HepG2 (cell line): ENCODE data around the gene KCTD19. TPM values are rescaled to one million over a fixed set of nuclear protein-coding genes. Genes with fewer than 3 reads are reported as not detected.

Experiments used
- GLI4 ChIP-seq: sonication (generic); formaldehyde crosslinking; IDR thresholded peaks from 2 replicates; pipeline ENCODE4 v1.5.1; 2020; ENCODE audit warnings: missing genetic modification reagents, mild to moderate bottlenecking, moderate library complexity, borderline replicate concordance
- IKZF1 ChIP-seq: fragments of 450-650 bp; IDR thresholded peaks from 2 replicates; pipeline ENCODE4 v1.7.1; 2016
- PRMT3 ChIP-seq: sonication (generic); formaldehyde crosslinking; IDR thresholded peaks from 2 replicates; pipeline ENCODE4 v1.8.1; 2022; ENCODE audit warnings: low read depth, mild to moderate bottlenecking, moderate library complexity, missing genetic modification reagents, borderline replicate concordance
- ZBTB3 ChIP-seq: sonication (generic); formaldehyde crosslinking; IDR thresholded peaks from 2 replicates; pipeline ENCODE4 v1.4.0; 2020; ENCODE audit warnings: low read depth, mild to moderate bottlenecking, moderate library complexity, missing genetic modification reagents, borderline replicate concordance
- ZMYM3 ChIP-seq: sonication (generic); formaldehyde crosslinking; IDR thresholded peaks from 2 replicates; pipeline ENCODE4 v1.5.1; 2020; ENCODE audit warnings: mild to moderate bottlenecking, missing genetic modification reagents
- ZNF224 ChIP-seq: sonication (generic); formaldehyde crosslinking; IDR thresholded peaks from 2 replicates; pipeline ENCODE4 v1.5.0; 2020; ENCODE audit warnings: mild to moderate bottlenecking, missing genetic modification reagents
- ZNF619 ChIP-seq: sonication (generic); formaldehyde crosslinking; IDR thresholded peaks from 2 replicates; pipeline ENCODE4 v1.4.0; 2020; ENCODE audit warnings: mild to moderate bottlenecking, missing genetic modification reagents
- ZNF83 ChIP-seq: sonication (generic); formaldehyde crosslinking; IDR thresholded peaks from 2 replicates; pipeline ENCODE4 v1.4.0; 2020; ENCODE audit warnings: missing genetic modification reagents, mild to moderate bottlenecking, borderline replicate concordance
- polyA plus RNA-seq, 8 experiments: library from polyadenylated mRNA; depleted of rRNA in 3 of 8; stranded (reverse) in 7 of 8; unstranded in 1 of 8; fragments of >200 nt; fragmentation: Illumina TruSeq in 4 of 8; extraction: Trizol in 4 of 8; gene quantifications; 2 replicates each; pipeline versions ENCODE4 v1.2.1 to v1.2.3, GENCODE V29; 2011 to 2016; ENCODE audit warnings: low read depth in 4 of 8, missing spikeins in 1 of 8, mixed read lengths in 1 of 8; ENCODE audit not compliant: insufficient read depth in 1 of 8
- total RNA-seq, 5 experiments: library from RNA; depleted of rRNA; stranded (reverse); fragments of >200 nt; fragmentation: Illumina TruSeq; extraction: Trizol; gene quantifications; 2 replicates each; pipeline ENCODE4 v1.2.3, GENCODE V29; 2016; ENCODE audit warnings: low read depth in 1 of 5
- TF ChIP-seq, protein P1 (sequence below): sonication (generic); formaldehyde crosslinking; IDR thresholded peaks from 2 replicates; pipeline ENCODE4 v1.5.1; 2020; ENCODE audit warnings: mild to moderate bottlenecking, missing genetic modification reagents, borderline replicate concordance
- TF ChIP-seq, protein P2 (sequence below): sonication (generic); formaldehyde crosslinking; IDR thresholded peaks from 2 replicates; pipeline ENCODE4 v1.4.0; 2020; ENCODE audit warnings: missing genetic modification reagents
- TF ChIP-seq, protein P3 (sequence below): sonication (generic); formaldehyde crosslinking; IDR thresholded peaks from 2 replicates; pipeline ENCODE4 v1.8.1; 2023; ENCODE audit warnings: mild to moderate bottlenecking, inconsistent platforms, moderate library complexity, missing genetic modification reagents, borderline replicate concordance
- TF ChIP-seq, protein P4 (sequence below): sonication (generic); formaldehyde crosslinking; IDR thresholded peaks from 2 replicates; pipeline ENCODE4 v1.5.0; 2020; ENCODE audit warnings: missing genetic modification reagents, mild to moderate bottlenecking, borderline replicate concordance
- TF ChIP-seq, protein P5 (sequence below): sonication (generic); formaldehyde crosslinking; IDR thresholded peaks from 2 replicates; pipeline ENCODE4 v1.9.0; 2021; ENCODE audit warnings: missing genetic modification reagents, borderline replicate concordance
- TF ChIP-seq, protein P6 (sequence below): sonication (generic); formaldehyde crosslinking; conservative IDR thresholded peaks from 2 replicates; pipeline ENCODE4 v1.5.0; 2020; ENCODE audit warnings: missing genetic modification reagents

KCTD19 gene
- total and polyA plus RNA-seq, 2 of the 13 experiments (the other 11 are each of a cell fraction or from before 2014, with no cell fraction given): not detected

DNA sequence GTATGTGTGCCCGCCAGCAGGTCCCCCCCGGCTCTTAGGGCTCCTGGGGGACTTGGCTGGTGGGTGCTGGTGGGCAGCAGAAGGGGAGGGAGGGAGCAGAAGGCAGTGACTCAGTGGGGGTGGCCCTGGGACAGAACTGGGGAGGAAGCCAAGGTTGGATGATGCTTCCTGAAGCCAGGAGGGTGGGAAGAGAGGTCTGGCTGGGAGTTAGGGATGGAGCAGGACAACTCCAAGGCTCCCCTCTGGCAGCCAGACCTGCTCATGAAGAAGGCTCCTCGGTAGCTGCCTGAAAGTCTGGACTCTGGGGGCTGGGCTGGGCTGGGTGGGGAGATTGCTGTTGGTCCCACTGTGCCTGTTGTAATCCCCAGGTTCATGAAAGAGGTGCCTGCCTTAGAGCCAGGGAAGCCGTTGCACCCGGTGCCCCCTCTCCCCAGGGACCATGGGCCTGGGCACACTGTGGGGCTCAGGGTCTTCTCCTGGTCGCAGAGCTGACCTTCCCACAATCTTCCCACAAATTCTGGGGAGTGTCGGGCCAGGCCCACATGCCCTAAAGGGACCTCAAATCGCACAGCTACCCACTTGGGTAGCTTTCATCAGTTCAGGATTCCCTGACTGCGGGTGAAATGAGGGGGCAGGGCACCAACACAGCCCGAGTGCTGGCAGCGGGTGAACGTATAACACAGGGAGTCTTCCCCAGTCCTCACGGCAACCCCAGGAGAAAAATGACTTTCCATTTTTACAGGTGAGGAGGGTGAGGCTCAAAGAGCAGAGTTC is 48.4 kb downstream of the KCTD19 start (continued):
- TF ChIP-seq, protein P1, sequence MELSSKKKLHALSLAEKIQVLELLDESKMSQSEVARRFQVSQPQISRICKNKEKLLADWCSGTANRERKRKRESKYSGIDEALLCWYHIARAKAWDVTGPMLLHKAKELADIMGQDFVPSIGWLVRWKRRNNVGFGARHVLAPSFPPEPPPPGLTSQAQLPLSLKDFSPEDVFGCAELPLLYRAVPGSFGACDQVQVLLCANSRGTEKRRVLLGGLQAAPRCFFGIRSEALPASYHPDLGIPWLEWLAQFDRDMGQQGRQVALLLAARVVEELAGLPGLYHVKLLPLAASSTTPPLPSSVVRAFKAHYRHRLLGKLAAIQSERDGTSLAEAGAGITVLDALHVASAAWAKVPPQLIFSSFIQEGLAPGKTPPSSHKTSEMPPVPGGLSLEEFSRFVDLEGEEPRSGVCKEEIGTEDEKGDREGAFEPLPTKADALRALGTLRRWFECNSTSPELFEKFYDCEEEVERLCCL: peak; percentile 31
- TF ChIP-seq ZBTB3 (no peak), ZMYM3 (CRISPR knock-in tag) (0 out of 2 replicates have a peak, but pooled peaks have one; percentile 9), ZNF224 (peak; percentile 41; the same call in 1 of the 2 replicates), ZNF83 (CRISPR knock-in tag) (no peak), GLI4 (0 out of 2 replicates have a peak, but pooled peaks have one; percentile 14), ZNF619 (CRISPR knock-in tag) (no peak), PRMT3 (CRISPR knock-in tag) (no peak), IKZF1 (no peak)
- TF ChIP-seq, protein P2, sequence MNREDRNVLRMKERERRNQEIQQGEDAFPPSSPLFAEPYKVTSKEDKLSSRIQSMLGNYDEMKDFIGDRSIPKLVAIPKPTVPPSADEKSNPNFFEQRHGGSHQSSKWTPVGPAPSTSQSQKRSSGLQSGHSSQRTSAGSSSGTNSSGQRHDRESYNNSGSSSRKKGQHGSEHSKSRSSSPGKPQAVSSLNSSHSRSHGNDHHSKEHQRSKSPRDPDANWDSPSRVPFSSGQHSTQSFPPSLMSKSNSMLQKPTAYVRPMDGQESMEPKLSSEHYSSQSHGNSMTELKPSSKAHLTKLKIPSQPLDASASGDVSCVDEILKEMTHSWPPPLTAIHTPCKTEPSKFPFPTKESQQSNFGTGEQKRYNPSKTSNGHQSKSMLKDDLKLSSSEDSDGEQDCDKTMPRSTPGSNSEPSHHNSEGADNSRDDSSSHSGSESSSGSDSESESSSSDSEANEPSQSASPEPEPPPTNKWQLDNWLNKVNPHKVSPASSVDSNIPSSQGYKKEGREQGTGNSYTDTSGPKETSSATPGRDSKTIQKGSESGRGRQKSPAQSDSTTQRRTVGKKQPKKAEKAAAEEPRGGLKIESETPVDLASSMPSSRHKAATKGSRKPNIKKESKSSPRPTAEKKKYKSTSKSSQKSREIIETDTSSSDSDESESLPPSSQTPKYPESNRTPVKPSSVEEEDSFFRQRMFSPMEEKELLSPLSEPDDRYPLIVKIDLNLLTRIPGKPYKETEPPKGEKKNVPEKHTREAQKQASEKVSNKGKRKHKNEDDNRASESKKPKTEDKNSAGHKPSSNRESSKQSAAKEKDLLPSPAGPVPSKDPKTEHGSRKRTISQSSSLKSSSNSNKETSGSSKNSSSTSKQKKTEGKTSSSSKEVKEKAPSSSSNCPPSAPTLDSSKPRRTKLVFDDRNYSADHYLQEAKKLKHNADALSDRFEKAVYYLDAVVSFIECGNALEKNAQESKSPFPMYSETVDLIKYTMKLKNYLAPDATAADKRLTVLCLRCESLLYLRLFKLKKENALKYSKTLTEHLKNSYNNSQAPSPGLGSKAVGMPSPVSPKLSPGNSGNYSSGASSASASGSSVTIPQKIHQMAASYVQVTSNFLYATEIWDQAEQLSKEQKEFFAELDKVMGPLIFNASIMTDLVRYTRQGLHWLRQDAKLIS (CRISPR knock-in tag): no peak
- TF ChIP-seq, protein P3, sequence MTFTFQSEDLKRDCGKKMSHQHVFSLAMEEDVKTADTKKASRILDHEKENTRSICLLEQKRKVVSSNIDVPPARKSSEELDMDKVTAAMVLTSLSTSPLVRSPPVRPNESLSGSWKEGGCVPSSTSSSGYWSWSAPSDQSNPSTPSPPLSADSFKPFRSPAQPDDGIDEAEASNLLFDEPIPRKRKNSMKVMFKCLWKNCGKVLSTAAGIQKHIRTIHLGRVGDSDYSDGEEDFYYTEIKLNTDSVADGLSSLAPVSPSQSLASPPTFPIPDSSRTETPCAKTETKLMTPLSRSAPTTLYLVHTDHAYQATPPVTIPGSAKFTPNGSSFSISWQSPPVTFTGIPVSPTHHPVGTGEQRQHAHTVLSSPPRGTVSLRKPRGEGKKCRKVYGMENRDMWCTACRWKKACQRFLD: no peak
- TF ChIP-seq, protein P4, sequence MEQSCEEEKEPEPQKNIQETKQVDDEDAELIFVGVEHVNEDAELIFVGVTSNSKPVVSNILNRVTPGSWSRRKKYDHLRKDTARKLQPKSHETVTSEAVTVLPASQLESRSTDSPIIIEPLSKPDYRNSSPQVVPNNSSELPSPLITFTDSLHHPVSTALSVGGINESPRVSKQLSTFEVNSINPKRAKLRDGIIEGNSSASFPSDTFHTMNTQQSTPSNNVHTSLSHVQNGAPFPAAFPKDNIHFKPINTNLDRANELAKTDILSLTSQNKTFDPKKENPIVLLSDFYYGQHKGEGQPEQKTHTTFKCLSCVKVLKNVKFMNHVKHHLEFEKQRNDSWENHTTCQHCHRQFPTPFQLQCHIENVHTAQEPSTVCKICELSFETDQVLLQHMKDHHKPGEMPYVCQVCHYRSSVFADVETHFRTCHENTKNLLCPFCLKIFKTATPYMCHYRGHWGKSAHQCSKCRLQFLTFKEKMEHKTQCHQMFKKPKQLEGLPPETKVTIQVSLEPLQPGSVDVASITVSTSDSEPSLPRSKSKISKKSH (CRISPR knock-in tag): peak; percentile 39; the same call in 1 of the 2 replicates
- TF ChIP-seq, protein P5, sequence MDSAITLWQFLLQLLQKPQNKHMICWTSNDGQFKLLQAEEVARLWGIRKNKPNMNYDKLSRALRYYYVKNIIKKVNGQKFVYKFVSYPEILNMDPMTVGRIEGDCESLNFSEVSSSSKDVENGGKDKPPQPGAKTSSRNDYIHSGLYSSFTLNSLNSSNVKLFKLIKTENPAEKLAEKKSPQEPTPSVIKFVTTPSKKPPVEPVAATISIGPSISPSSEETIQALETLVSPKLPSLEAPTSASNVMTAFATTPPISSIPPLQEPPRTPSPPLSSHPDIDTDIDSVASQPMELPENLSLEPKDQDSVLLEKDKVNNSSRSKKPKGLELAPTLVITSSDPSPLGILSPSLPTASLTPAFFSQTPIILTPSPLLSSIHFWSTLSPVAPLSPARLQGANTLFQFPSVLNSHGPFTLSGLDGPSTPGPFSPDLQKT (CRISPR knock-in tag): no peak
- TF ChIP-seq, protein P6, sequence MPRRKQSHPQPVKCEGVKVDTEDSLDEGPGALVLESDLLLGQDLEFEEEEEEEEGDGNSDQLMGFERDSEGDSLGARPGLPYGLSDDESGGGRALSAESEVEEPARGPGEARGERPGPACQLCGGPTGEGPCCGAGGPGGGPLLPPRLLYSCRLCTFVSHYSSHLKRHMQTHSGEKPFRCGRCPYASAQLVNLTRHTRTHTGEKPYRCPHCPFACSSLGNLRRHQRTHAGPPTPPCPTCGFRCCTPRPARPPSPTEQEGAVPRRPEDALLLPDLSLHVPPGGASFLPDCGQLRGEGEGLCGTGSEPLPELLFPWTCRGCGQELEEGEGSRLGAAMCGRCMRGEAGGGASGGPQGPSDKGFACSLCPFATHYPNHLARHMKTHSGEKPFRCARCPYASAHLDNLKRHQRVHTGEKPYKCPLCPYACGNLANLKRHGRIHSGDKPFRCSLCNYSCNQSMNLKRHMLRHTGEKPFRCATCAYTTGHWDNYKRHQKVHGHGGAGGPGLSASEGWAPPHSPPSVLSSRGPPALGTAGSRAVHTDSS: no peak
- TF ChIP-seq, all 625 proteins: peak for 22
